Mesenchymal stem cell (in vitro differentiated cells and primary cell): ENCODE measurements around the gene DCAF5.
A peak's percentile ranks its signal among the peaks of the same experiment; 100 is the strongest.

Experiments used
- DNase-seq: peaks from one replicate; pipeline ENCODE4 v3.0.0-alpha.2; 2013
- H2AFZ ChIP-seq: one replicate; pipeline ENCODE4 v1.6.1; 2013; ENCODE audit warnings: low read depth, mild to moderate bottlenecking, control low read depth, inconsistent platforms, low read length, moderate library complexity
- H2AK5ac ChIP-seq: 2 replicates; pipeline ENCODE4 v1.6.1; 2013; ENCODE audit warnings: low read length, moderate library complexity, mild to moderate bottlenecking, inconsistent platforms; ENCODE audit not compliant: severe bottlenecking
- H2BK120ac ChIP-seq: one replicate; pipeline ENCODE4 v1.6.1; 2013; ENCODE audit warnings: low read depth, mild to moderate bottlenecking, inconsistent platforms, low read length, moderate library complexity
- H2BK12ac ChIP-seq, 2 experiments: one replicate each; pipeline ENCODE4 v1.6.1; 2013; ENCODE audit warnings: inconsistent platforms in 2 of 2, low read length in 2 of 2, mild to moderate bottlenecking in 2 of 2, moderate library complexity in 2 of 2, control low read depth in 1 of 2
- H2BK15ac ChIP-seq: one replicate; pipeline ENCODE4 v1.6.1; 2013; ENCODE audit warnings: mild to moderate bottlenecking, low read depth, inconsistent platforms; ENCODE audit not compliant: poor library complexity, severe bottlenecking
- H2BK5ac ChIP-seq: 2 replicates; pipeline ENCODE4 v1.6.1; 2013; ENCODE audit warnings: low read depth, mild to moderate bottlenecking, low read length, control low read depth, inconsistent platforms; ENCODE audit not compliant: poor library complexity, severe bottlenecking
- H3K14ac ChIP-seq, 2 experiments: one replicate each; pipeline ENCODE4 v1.6.1; 2013; ENCODE audit warnings: inconsistent platforms in 2 of 2, low read length in 2 of 2, control low read depth in 1 of 2, mild to moderate bottlenecking in 1 of 2, moderate library complexity in 1 of 2
- H3K18ac ChIP-seq, 2 experiments: one replicate each; pipeline ENCODE4 v1.6.1; 2013; ENCODE audit warnings: inconsistent platforms in 2 of 2, low read length in 2 of 2, control low read depth in 1 of 2, low read depth in 1 of 2, mild to moderate bottlenecking in 1 of 2
- H3K23ac ChIP-seq, 2 experiments: one replicate each; pipeline ENCODE4 v1.6.1; 2013; ENCODE audit warnings: inconsistent platforms in 2 of 2, low read length in 2 of 2, mild to moderate bottlenecking in 2 of 2, moderate library complexity in 2 of 2, control low read depth in 1 of 2
- H3K27ac ChIP-seq: 2 replicates; pipeline ENCODE4 v1.5.1; 2013; ENCODE audit warnings: mild to moderate bottlenecking, moderate library complexity, low read length, control low read depth, inconsistent platforms; ENCODE audit not compliant: poor library complexity, severe bottlenecking
- H3K27me3 ChIP-seq, 2 experiments: 2 replicates each; pipeline versions ENCODE4 v1.6.1 to v1.7.0; 2013; ENCODE audit warnings: low read length in 2 of 2, mild to moderate bottlenecking in 2 of 2, moderate library complexity in 2 of 2, control low read depth in 1 of 2, inconsistent platforms in 1 of 2; ENCODE audit not compliant: control insufficient read depth in 1 of 2, insufficient read depth in 1 of 2
- H3K36me3 ChIP-seq, 2 experiments: 2 replicates each; pipeline versions ENCODE4 v1.6.1 to v1.7.0; 2013; ENCODE audit warnings: low read length in 2 of 2, control low read depth in 1 of 2, inconsistent platforms in 1 of 2, low read depth in 1 of 2, mild to moderate bottlenecking in 1 of 2; ENCODE audit not compliant: insufficient read depth in 2 of 2, control insufficient read depth in 1 of 2
- H3K4ac ChIP-seq, 2 experiments: one replicate each; pipeline ENCODE4 v1.6.1; 2013; ENCODE audit warnings: inconsistent platforms in 2 of 2, low read length in 2 of 2, mild to moderate bottlenecking in 2 of 2, moderate library complexity in 2 of 2, control low read depth in 1 of 2, low read depth in 1 of 2
- H3K4me1 ChIP-seq: 2 replicates; pipeline ENCODE4 v1.6.1; 2013; ENCODE audit warnings: low read depth, low read length, control low read depth; ENCODE audit not compliant: control insufficient read depth, insufficient read depth
- H3K4me2 ChIP-seq: 2 replicates; pipeline ENCODE4 v1.6.1; 2013; ENCODE audit warnings: low read length, mild to moderate bottlenecking, inconsistent platforms; ENCODE audit not compliant: poor library complexity, severe bottlenecking
- H3K4me3 ChIP-seq, 2 experiments: 2 replicates each; pipeline versions ENCODE4 v1.5.1 to v1.7.0; 2013; ENCODE audit warnings: low read length in 2 of 2, mild to moderate bottlenecking in 2 of 2, control low read depth in 1 of 2, low read depth in 1 of 2; ENCODE audit not compliant: insufficient read depth in 1 of 2
- H3K79me1 ChIP-seq: replicated peaks from 2 replicates; pipeline ENCODE4 v1.6.1; 2013; ENCODE audit warnings: mild to moderate bottlenecking, control low read depth, low read length, inconsistent platforms; ENCODE audit not compliant: poor library complexity, severe bottlenecking
- H3K9ac ChIP-seq: 2 replicates; pipeline ENCODE4 v1.7.0; 2013; ENCODE audit warnings: mild to moderate bottlenecking, low read length, moderate library complexity
- H3K9me3 ChIP-seq: 2 replicates; pipeline ENCODE4 v1.7.0; 2013; ENCODE audit warnings: mild to moderate bottlenecking, low read length; ENCODE audit not compliant: control insufficient read depth
- H4K8ac ChIP-seq: one replicate; pipeline ENCODE4 v1.6.1; 2013; ENCODE audit warnings: inconsistent platforms, mild to moderate bottlenecking, low read length, moderate library complexity
- H4K91ac ChIP-seq: one replicate; pipeline ENCODE4 v1.6.1; 2013; ENCODE audit warnings: mild to moderate bottlenecking, low read length, inconsistent platforms
- whole genome bisulfite sequencing: methylation state at CpG from one replicate; pipeline ENCODE4 v1.1.7; 2013; ENCODE audit warnings: mixed read lengths; 5-methylcytosine and 5-hydroxymethylcytosine counted together

The DCAF5 gene

DNA sequence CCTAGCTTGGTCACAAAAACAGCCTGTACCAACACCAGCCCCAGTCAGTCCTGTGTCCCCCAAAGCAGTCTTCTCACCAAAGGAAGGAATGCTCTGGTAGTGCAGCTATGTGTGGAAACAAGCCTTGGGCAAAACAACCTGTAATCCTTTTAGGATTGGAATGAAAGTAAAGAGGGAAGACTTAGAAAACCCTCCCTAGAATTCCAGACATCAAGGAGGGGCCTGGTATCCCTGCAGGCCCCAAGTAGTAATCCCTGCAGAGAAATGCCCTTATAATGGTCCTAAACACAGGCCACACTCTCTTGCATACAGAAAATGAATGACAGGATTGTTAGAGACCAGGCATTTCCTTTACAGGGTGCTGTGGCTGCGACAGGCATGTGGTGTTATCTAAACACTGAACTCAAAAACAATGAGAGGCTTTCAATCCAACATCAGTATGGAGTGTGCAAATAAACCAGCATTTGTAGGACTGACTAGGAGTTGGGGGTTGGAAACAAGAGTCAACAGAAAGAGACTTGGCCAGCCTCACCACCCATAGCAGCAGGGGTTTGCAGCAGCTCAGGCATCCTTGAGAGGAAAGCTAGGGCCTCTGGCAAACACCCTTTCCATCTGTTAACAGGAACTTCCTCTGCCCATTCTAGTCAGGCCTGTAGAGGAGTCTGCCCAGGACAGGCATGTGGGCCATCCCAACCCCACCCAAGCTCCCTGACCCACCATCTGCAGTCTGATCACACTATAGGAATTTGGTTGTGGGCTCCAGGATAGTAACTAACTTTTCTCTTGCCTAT is 59.1 kb downstream of the DCAF5 start:
- Histone ChIP-seq H4K8ac (no peak overlapping the region), H3K79me1 (peaks cover 16% of the 10 kb centered on the region), H3K27me3 (no peaks in the 10 kb centered on the region), H2BK5ac (peak overlapping the region; percentile 24), H2BK120ac (no peak overlapping the region), H3K4ac (peak overlapping the region in 1 of 2 experiments; percentile 59), H3K4me2 (no peak overlapping the region), H3K14ac (peak overlapping the region in 1 of 2 experiments; percentile 42), H3K36me3 (peaks cover 8 to 53% of the 10 kb centered on the region in 2 experiments), H3K4me3 (no peak overlapping the region), H3K27ac (peak overlapping the region; percentile 76), H3K9ac (no peak overlapping the region), H3K9me3 (no peaks in the 10 kb centered on the region), H2AK5ac (peak overlapping the region; percentile 90), H2BK12ac (peak overlapping the region; percentile 15 to 49), H3K23ac (peak overlapping the region in 1 of 2 experiments; percentile 41), H4K91ac (no peak overlapping the region), H3K4me1 (peaks cover 11% of the 10 kb centered on the region), H2BK15ac (no peak overlapping the region), H3K18ac (peak overlapping the region in 1 of 2 experiments; percentile 82), H2AFZ (no peak overlapping the region)
- peak; percentile 59 for DNase-seq
- WGBS: 0% methylated on average over 1 of the region's 1 CpG

GRCh38 chr14:69092840-69093422 is 60.0 kb downstream of the DCAF5 start:
- Histone ChIP-seq H3K9me3 (no peaks in the 10 kb centered on the region), H2AK5ac (no peak overlapping the region), H2BK12ac (no peak overlapping the region), H3K14ac (no peak overlapping the region), H3K4me3 (no peak overlapping the region), H3K4me2 (no peak overlapping the region), H3K27me3 (no peaks in the 10 kb centered on the region), H2AFZ (no peak overlapping the region), H3K23ac (no peak overlapping the region), H3K4ac (no peak overlapping the region), H3K9ac (no peak overlapping the region), H2BK15ac (no peak overlapping the region), H3K4me1 (peaks cover 10% of the 10 kb centered on the region), H3K18ac (no peak overlapping the region), H3K36me3 (peaks cover 8 to 55% of the 10 kb centered on the region in 2 experiments), H2BK5ac (no peak overlapping the region), H3K27ac (no peak overlapping the region), H4K91ac (no peak overlapping the region), H4K8ac (no peak overlapping the region), H2BK120ac (no peak overlapping the region), H3K79me1 (peaks cover 15% of the 10 kb centered on the region)
- no peak for DNase-seq

GRCh38 chr14:69091695-69092094 is 61.2 kb downstream of the DCAF5 start:
- Histone ChIP-seq H2AFZ (no peak overlapping the region), H3K4me1 (peaks cover 5% of the 10 kb centered on the region), H3K4ac (no peak overlapping the region), H3K9ac (no peak overlapping the region), H3K14ac (no peak overlapping the region), H4K91ac (no peak overlapping the region), H3K4me3 (no peak overlapping the region), H4K8ac (no peak overlapping the region), H2BK120ac (no peak overlapping the region), H3K27me3 (no peaks in the 10 kb centered on the region), H2BK12ac (no peak overlapping the region), H3K18ac (no peak overlapping the region), H3K36me3 (peaks cover 8 to 58% of the 10 kb centered on the region in 2 experiments), H2AK5ac (no peak overlapping the region), H3K27ac (no peak overlapping the region), H3K9me3 (no peaks in the 10 kb centered on the region), H2BK15ac (no peak overlapping the region), H3K4me2 (no peak overlapping the region), H3K79me1 (peaks cover 15% of the 10 kb centered on the region), H3K23ac (no peak overlapping the region), H2BK5ac (no peak overlapping the region)
- 95% methylated on average over 7 of the region's 8 CpGs for WGBS
- no peak for DNase-seq

DNA sequence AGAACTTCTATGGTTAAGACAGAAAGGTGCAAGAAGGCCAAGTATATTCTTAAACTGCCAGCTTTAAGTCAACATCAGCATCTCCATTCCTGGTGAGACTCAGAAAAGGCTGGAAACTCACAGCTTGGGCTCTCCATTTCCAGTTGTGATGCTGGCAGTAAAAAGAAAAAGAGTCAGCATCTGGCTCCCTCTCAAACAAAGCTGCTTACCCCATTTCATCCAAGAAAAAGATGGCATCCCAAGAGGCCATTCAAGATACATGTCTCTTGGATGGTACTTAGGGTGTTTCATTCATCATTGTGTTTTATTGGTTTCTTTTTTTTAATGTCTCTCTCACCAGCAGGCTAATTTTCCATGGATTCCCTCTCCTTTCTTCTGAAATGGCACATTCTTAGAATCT is 61.9 kb downstream of the DCAF5 start:
- Histone ChIP-seq H3K23ac (no peak overlapping the region), H3K14ac (no peak overlapping the region), H3K27me3 (no peaks in the 10 kb centered on the region), H3K4me1 (peaks cover 5% of the 10 kb centered on the region), H4K91ac (no peak overlapping the region), H3K27ac (no peak overlapping the region), H2BK15ac (no peak overlapping the region), H2AK5ac (no peak overlapping the region), H3K36me3 (peaks cover 10 to 59% of the 10 kb centered on the region in 2 experiments), H3K9me3 (no peaks in the 10 kb centered on the region), H2AFZ (no peak overlapping the region), H3K79me1 (peaks cover 13% of the 10 kb centered on the region), H3K18ac (no peak overlapping the region), H4K8ac (no peak overlapping the region), H2BK120ac (no peak overlapping the region), H3K4me3 (no peak overlapping the region), H2BK12ac (no peak overlapping the region), H2BK5ac (no peak overlapping the region), H3K4ac (no peak overlapping the region), H3K9ac (no peak overlapping the region), H3K4me2 (no peak overlapping the region)
- no peak for DNase-seq
